Esophagus squamous epithelium (tissue), 4 donors: ENCODE measurements around the gene AKR1C3.

ENCODE experiments used
- POLR2A ChIP-seq, 4 donors: fragments of 450-650 bp; IDR thresholded peaks; one replicate each; pipeline ENCODE4 v1.6.1; 2017; ENCODE audit warnings: antibody characterized with exemption in 4 of 4, mild to moderate bottlenecking in 4 of 4, moderate library complexity in 3 of 4
- TF ChIP-seq, protein P1 (sequence below), 6 experiments: fragments of 450-650 bp in 4 of 6; fragments of 200-600 bp in 2 of 6; sonication (generic) in 2 of 6; IDR thresholded peaks; one replicate each; pipeline ENCODE4 v1.5.1; 2016 to 2019; ENCODE audit warnings: antibody characterized with exemption in 6 of 6, mild to moderate bottlenecking in 4 of 6, moderate library complexity in 4 of 6

DNA sequence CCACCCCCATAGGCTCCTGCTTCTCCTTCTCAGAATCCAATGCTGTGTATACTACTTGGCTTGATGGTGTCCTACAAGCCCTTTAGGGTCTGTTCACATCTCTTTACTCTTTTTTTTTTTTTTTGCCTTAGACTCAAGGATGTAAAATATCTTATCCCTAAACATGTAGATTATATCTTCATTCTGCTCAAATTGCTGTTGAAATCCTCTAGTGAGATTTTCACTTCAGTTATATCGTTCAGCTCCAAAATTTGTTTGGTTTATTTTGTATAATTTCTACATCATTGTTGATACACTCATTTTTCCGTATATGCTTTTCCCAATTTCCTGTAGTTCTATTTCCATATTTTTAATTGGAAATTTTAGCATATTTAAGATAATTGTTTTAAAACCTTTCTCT, 1.8 kb upstream of the AKR1C3 start:
- TF ChIP-seq, protein P1, sequence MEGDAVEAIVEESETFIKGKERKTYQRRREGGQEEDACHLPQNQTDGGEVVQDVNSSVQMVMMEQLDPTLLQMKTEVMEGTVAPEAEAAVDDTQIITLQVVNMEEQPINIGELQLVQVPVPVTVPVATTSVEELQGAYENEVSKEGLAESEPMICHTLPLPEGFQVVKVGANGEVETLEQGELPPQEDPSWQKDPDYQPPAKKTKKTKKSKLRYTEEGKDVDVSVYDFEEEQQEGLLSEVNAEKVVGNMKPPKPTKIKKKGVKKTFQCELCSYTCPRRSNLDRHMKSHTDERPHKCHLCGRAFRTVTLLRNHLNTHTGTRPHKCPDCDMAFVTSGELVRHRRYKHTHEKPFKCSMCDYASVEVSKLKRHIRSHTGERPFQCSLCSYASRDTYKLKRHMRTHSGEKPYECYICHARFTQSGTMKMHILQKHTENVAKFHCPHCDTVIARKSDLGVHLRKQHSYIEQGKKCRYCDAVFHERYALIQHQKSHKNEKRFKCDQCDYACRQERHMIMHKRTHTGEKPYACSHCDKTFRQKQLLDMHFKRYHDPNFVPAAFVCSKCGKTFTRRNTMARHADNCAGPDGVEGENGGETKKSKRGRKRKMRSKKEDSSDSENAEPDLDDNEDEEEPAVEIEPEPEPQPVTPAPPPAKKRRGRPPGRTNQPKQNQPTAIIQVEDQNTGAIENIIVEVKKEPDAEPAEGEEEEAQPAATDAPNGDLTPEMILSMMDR (IDR thresholded peaks at IDR 0.05) = no peak
- TF ChIP-seq POLR2A (IDR thresholded peaks at IDR 0.05) = no peak
